Measurements from ENCODE around the gene IL26. TPM values are rescaled to one million over a fixed set of nuclear protein-coding genes. Genes with fewer than 3 reads are reported as not detected.

IL26 gene, protein sequence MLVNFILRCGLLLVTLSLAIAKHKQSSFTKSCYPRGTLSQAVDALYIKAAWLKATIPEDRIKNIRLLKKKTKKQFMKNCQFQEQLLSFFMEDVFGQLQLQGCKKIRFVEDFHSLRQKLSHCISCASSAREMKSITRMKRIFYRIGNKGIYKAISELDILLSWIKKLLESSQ
- not detected in 2 replicates for total RNA-seq

DNA sequence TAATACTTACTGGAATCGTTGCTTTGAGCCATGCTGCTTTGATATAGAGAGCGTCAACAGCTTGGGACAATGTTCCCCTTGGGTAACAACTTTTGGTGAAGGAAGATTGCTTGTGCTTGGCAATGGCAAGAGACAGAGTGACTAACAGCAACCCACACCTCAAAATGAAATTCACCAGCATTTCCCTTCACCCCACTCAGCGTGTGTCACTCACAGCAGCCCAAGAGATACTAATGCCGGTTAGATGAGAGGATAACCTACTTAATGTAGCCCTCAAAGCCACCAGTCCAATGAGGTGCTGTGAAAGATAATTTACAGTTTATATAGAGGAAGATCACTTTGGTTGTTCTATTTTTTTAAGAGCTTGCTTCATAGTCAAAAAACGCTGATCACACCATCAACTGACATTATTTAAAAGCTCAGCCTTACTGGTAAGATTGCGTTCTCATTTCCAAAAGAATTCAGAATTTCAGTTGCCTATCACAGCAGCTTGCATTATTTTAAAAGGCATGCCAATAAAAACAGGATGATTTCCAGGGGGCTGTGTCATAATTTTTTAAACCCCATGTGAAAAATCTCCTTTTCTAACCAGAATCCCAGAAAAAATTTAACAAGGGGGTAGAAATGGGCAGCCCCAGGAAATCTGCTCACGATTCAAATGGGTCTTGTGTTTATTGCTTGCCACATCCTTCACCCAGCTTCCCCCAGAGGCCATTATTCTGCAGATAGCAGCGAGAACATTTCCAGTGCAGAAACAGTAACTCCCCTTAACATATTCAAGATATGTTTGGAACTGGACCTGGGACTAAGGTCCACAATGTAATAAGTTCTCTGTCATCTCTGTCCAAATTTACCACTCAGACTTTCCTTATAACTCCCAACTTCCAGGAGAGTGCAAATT, at the start of gene IL26:
TSS of gene IL26 (minus strand) at position 235 of the 901 bp plus-strand sequence. CDS start at position 181, 54 bp downstream.

DNA sequence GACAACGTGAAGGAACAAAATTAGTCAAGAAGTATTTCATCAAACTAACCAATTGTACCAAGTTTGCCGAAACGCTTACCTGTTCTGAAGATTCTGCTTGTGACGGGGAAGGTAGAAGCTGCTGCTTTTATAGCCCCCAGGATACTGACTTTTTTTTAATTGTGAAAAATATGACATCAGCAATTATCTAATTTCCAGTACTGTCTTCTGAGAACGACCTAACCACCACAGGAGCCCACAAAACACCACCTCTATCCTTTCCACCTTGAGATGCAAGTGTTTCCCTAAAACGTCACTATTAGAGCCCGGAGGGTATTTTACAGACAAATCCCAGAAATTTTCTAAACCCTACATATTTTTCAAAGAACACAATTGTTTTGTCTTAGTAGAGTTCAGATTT, 27.9 kb upstream of the IL26 start, which contains the start of gene IL22:
TSS of gene IL22 (minus strand) at position 101 of the 400 bp plus-strand sequence. CDS start 156 bp downstream, outside the sequence.

DNA sequence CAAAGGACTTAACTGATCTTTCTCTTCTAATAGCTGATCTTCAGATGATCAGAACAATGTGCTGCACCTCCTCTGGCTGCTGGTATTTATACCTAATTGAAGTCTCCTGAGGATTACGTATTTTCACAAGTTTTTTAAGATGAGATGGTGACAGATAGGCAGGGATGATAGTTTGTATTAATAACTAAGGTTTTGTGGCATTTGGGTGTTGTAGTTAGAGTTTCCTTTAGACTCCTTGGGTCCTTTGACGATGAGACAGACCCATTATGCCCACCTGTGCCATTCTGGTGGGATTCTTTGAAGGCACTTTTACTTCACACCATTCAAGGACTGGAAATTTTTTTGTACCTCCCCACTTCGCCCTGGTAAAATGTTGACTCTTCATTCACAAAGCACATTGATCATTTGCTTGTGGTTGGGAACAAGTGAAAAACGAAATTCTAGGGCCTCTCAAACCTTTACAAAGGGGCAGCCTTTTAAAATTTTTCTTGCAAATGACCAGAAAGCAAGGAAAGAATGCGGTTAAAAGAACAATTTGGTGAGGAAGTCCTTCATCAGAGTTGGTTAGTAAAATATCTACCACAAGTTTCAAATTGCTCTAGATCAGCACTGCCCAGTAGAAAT, 65.8 kb downstream of the IL26 start, which contains the start of gene IFNG:
TSS of gene IFNG (minus strand) at position 60 of the 624 bp plus-strand sequence. CDS start 125 bp downstream, outside the sequence.

Other genes with a start within 250 kb of the IL26 start
- gene IFNG-AS1, start 236.4 kb downstream of the IL26 start, total RNA-seq, result not detected in 2 replicates
- not detected in 2 replicates for gene IFNG, start 66.1 kb downstream of the IL26 start, total RNA-seq
- gene IL22, start 27.8 kb upstream of the IL26 start, total RNA-seq, result not detected in 2 replicates
- 3.2 and 3.7 TPM in 2 replicates for gene MDM1, start 106.6 kb upstream of the IL26 start, total RNA-seq